ENCODE data around the gene FGF14.

DNA sequence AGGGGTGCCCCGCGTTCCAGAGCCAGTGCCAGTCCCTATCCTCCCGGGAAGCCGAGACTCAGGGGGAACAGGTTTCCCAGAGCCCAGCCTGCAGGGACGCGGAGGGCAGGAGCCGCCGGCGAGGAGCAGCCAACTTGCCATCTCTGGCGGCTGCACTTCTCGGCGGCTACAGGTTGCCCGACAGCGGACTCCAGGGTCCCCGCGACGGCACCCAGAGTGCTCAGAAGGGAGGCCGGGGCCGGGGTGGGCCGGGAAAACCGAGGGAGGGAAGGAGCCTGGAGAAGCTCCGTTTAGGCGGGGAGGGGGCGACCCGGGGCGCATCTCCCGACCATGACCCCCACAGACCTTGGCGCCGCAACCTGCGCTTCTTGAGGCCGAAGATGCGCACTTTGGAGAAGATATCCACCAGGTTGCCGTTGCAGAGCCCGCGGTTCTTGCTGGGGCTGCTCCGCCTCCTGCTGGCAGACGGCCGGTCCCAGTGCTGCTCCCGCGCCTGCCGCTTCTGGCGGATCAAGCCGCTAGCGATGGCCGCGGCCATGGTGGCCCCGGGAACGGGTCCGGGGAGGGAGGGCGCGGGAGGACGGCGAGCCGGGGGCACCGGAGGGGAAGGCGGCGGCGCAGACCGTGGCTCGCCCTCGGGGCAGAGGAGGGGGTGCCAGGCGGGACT lies 485.6 kb downstream of the FGF14 start:
- TF ChIP-seq CTCF (IDR thresholded peaks at IDR 0.05) (no peak), POLR2A (IDR thresholded peaks at IDR 0.05) (no peak)
